GM12891 (cell line): ENCODE data around the gene USP51.
A peak's percentile ranks its signal among the peaks of the same experiment; 100 is the strongest.

Experiments
- PAX5 ChIP-seq: IDR thresholded peaks from 2 replicates; pipeline ENCODE4 v1.6.1; 2011; ENCODE audit warnings: low read length, moderate library complexity, mild to moderate bottlenecking; ENCODE audit not compliant: insufficient read depth, severe bottlenecking
- POLR2A ChIP-seq: IDR thresholded peaks from 2 replicates; pipeline ENCODE4 v1.6.1; 2011; ENCODE audit warnings: low read depth, low read length, control low read depth
- POLR2AphosphoS5 ChIP-seq: IDR thresholded peaks from 2 replicates; pipeline ENCODE4 v1.6.1; 2011; ENCODE audit warnings: low read depth, low read length, control low read depth
- POU2F2 ChIP-seq: IDR thresholded peaks from 2 replicates; pipeline ENCODE4 v1.6.1; 2011; ENCODE audit warnings: low read depth, mild to moderate bottlenecking, control low read depth, low read length, moderate library complexity
- SPI1 ChIP-seq: IDR thresholded peaks from 2 replicates; pipeline ENCODE4 v1.6.1; 2011; ENCODE audit warnings: low read depth, low read length, control low read depth
- TAF1 ChIP-seq: IDR thresholded peaks from 2 replicates; pipeline ENCODE4 v1.6.1; 2011; ENCODE audit warnings: low read depth, low read length, control low read depth

DNA sequence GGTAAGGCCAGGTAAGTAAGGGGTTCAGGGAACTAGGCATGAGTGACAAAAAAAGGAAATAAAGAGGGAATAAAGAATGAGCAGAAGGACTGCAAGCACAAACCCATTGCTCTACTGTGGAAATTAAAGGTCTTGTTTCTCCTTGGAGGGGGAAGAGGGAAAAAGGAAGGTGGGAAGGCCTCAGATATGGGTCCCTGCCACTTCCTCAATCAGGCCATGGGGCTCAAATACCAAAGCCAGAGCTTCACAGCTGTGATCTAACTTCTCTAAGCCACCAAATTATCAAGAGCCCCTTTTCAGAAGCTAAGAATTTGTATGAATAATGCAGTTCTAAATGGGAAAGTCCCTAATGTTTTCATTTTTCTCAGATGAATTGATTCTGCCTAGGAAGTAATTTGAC lies 4.7 kb downstream of the USP51 start:
- no peak for TF ChIP-seq POLR2A
- no peak for TF ChIP-seq POLR2AphosphoS5
- no peak for TF ChIP-seq PAX5
- TF ChIP-seq TAF1: no peak
- no peak for TF ChIP-seq POU2F2
- peak; percentile 39 for TF ChIP-seq SPI1
